ENCODE results near the gene SPDEF. TPM values are rescaled to one million over a fixed set of nuclear protein-coding genes. Genes with fewer than 3 reads are reported as not detected.

Gene SPDEF
- total and polyA plus RNA-seq, 10 of the 15 experiments (the other 5 are each of a cell fraction or from before 2014, with no cell fraction given), result not detected

GRCh38 chr6:34585512-34586061, 29.5 kb upstream of the SPDEF start:
- Histone ChIP-seq H3K36me3 (ENCODE audit: control insufficient read depth in 2 of 2, insufficient read depth in 2 of 2, low read length in 1 of 2) (peaks cover 9 to 24% of the 10 kb centered on the region in 2 experiments), H3K4me1 (ENCODE audit: control insufficient read depth, insufficient read depth, low read length) (peaks cover 15% of the 10 kb centered on the region), H3K4me2 (ENCODE audit: control insufficient read depth, insufficient read depth) (no peak overlapping the region), H3K27ac (ENCODE audit: control insufficient read depth, insufficient read depth) (peak overlapping the region; percentile 35), H3K4me3 (no peak overlapping the region), H3K9me3 (replicated peaks; ENCODE audit: control insufficient read depth, insufficient read depth, low read length) (no peaks in the 10 kb centered on the region), H3K79me2 (ENCODE audit: control insufficient read depth, insufficient read depth, low read length) (no peaks in the 10 kb centered on the region; the same call in 1 of the 2 replicates), H2AFZ (ENCODE audit: control insufficient read depth, low read depth, low read length) (no peak overlapping the region), H4K20me1 (ENCODE audit: control insufficient read depth, insufficient read depth) (0 out of 2 replicates have a peak, but pooled peaks cover 3% of the 10 kb centered on the region), H3K9ac (ENCODE audit: control insufficient read depth, insufficient read depth, low read length) (no peak overlapping the region), H3K27me3 (replicated peaks in 1 of 2; ENCODE audit: control insufficient read depth in 2 of 2, insufficient read depth in 2 of 2, low read length in 1 of 2) (no peaks in the 10 kb centered on the region)
- no TSS peak for BruUV-seq (replicated peaks)
- in situ Hi-C loops (cut with MboI), result no loop called here
- ChIA-PET POLR2A (no interaction called here), SMC1A (ENCODE audit: uncharacterized antibody, unreplicated experiment) (no interaction called here), CTCF (no interaction called here), RAD21 (ENCODE audit: unreplicated experiment) (no interaction called here)
- TF ChIP-seq FOXK2 (IDR thresholded peaks at IDR 0.05) (no peak), SP1 (IDR thresholded peaks at IDR 0.05; ENCODE audit: low read depth, low read length) (no peak), HDGF (IDR thresholded peaks at IDR 0.05) (no peak)
- no peak for DNase-seq (ENCODE audit: low read depth, low spot score)
- 82% methylated on average over 4 of the region's 4 CpGs for WGBS (ENCODE audit: insufficient coverage, insufficient replicate concordance, low lambda C conversion rate, missing lambda C conversion rate)
- ATAC-seq, result no peak
- intact Hi-C loops (cut with micrococcal nuclease; ENCODE audit: unreplicated experiment), result no loop called here
- FAIRE-seq, result no peak

GRCh38 chr6:34585108-34585507, 29.0 kb upstream of the SPDEF start:
- in situ Hi-C loops (cut with MboI), result no loop called here

More at GRCh38 chr6:34585108-34585507, 29.0 kb upstream of the SPDEF start:
- H3K79me2 ChIP-seq (ENCODE audit: control insufficient read depth, insufficient read depth, low read length), result no peaks in the 10 kb centered on the region; the same call in 1 of the 2 replicates
- H3K9me3 ChIP-seq (replicated peaks; ENCODE audit: control insufficient read depth, insufficient read depth, low read length), result no peaks in the 10 kb centered on the region
- WGBS (ENCODE audit: insufficient coverage, insufficient replicate concordance, low lambda C conversion rate, missing lambda C conversion rate), result 71% methylated on average over 2 of the region's 2 CpGs
- peaks cover 9 to 24% of the 10 kb centered on the region in 2 experiments for H3K36me3 ChIP-seq (ENCODE audit: control insufficient read depth in 2 of 2, insufficient read depth in 2 of 2, low read length in 1 of 2)
- RAD21 ChIA-PET (ENCODE audit: unreplicated experiment), result no interaction called here
- no peak overlapping the region for H3K9ac ChIP-seq (ENCODE audit: control insufficient read depth, insufficient read depth, low read length)
- DNase-seq (ENCODE audit: low read depth, low spot score) (no peak), FAIRE-seq (no peak), ATAC-seq (no peak)
- H3K4me2 ChIP-seq (ENCODE audit: control insufficient read depth, insufficient read depth), result no peak overlapping the region
- POLR2A ChIA-PET, result no interaction called here
- CTCF ChIA-PET, result interaction anchor here (1.2 kb wide), 1 partner anchor 9 kb away, joined by 5 read pairs; no protein-coding TSS in a partner anchor
- BruUV-seq (replicated peaks), result no TSS peak
- no peak overlapping the region for H3K4me3 ChIP-seq
- no peaks in the 10 kb centered on the region for H3K27me3 ChIP-seq (replicated peaks in 1 of 2; ENCODE audit: control insufficient read depth in 2 of 2, insufficient read depth in 2 of 2, low read length in 1 of 2)
- H2AFZ ChIP-seq (ENCODE audit: control insufficient read depth, low read depth, low read length), result no peak overlapping the region
- intact Hi-C loops (cut with micrococcal nuclease; ENCODE audit: unreplicated experiment), result no loop called here
- H3K27ac ChIP-seq (ENCODE audit: control insufficient read depth, insufficient read depth), result peak overlapping the region; percentile 13; the same call in 1 of the 2 replicates
- H3K4me1 ChIP-seq (ENCODE audit: control insufficient read depth, insufficient read depth, low read length), result peaks cover 15% of the 10 kb centered on the region
- H4K20me1 ChIP-seq (ENCODE audit: control insufficient read depth, insufficient read depth), result 0 out of 2 replicates have a peak, but pooled peaks cover 3% of the 10 kb centered on the region
- TF ChIP-seq SIN3A (IDR thresholded peaks at IDR 0.05; ENCODE audit: low read depth, low read length) (no peak), RB1 (IDR thresholded peaks at IDR 0.05; ENCODE audit: borderline replicate concordance) (no peak)
- SMC1A ChIA-PET (ENCODE audit: uncharacterized antibody, unreplicated experiment), result no interaction called here

Data from GM12878 (cell line).